ENCODE data around the gene CYLD.

Gene CYLD

DNA sequence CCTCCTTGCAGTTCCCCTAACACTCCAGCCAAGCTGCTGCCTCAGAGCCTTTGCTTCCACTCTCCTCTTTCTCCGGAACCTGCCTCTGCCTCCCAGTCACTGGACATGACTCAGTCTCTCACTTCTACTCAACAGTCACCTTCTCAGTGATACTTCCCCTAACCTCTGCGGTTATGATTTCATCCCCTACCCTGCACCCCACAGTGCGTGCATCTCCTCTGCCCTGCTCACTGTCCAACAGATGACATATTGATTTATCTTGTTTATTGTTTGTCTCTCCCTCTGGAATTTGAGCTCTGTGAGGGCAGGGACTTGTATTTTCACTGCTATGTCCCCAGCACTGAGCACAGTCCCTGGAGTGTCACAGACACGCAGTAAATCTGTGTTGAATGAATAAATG, 100.7 kb downstream of the CYLD start:
- H3K27me3 ChIP-seq (replicated peaks; ENCODE audit: control insufficient read depth, insufficient read depth, low read length) = no peaks in the 10 kb centered on the region; the same call in none of the 2 replicates
- DNase-seq (ENCODE audit: extremely low read depth, insufficient read length) = no peak

DNA sequence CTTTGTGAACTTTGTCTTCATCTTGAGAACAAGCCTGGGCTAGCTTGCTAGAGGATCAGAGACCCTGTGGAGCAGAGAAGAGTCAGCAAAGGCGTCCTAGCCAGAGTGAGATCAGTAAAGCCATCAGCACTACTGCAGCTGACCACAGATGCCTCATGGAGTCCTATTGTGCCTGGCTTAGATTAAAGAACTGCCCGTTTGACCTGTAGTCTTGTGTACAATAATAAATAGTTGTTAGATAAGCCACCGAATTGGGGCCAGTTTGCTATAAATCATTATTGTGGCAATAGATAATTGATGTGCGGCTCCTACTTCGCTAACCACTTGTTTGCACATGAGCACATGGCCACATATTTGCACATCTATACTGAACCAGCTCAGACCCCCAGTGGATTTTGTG, 103.0 kb downstream of the CYLD start:
- Histone ChIP-seq H3K36me3 (ENCODE audit: control insufficient read depth, insufficient read depth, low read length) (no peaks in the 10 kb centered on the region), H3K4me3 (replicated peaks; ENCODE audit: low read depth, low read length) (no peak overlapping the region), H3K27me3 (replicated peaks; ENCODE audit: control insufficient read depth, insufficient read depth, low read length) (no peaks in the 10 kb centered on the region; the same call in none of the 2 replicates)
- DNase-seq (ENCODE audit: extremely low read depth, insufficient read length) = no peak
- TF ChIP-seq CTCF (IDR thresholded peaks at IDR 0.05; ENCODE audit: insufficient read depth, low read length, poor library complexity, severe bottlenecking) = no peak

More for the DNA sequence above, 100.7 kb downstream of the CYLD start:
- Histone ChIP-seq H3K4me3 (replicated peaks; ENCODE audit: low read depth, low read length) (no peak overlapping the region), H3K36me3 (ENCODE audit: control insufficient read depth, insufficient read depth, low read length) (no peaks in the 10 kb centered on the region)
- no peak for TF ChIP-seq CTCF (IDR thresholded peaks at IDR 0.05; ENCODE audit: insufficient read depth, low read length, poor library complexity, severe bottlenecking)

GRCh38 chr16:50845296-50845695, 103.4 kb downstream of the CYLD start:
- DNase-seq (ENCODE audit: extremely low read depth, insufficient read length) = no peak
- TF ChIP-seq CTCF (IDR thresholded peaks at IDR 0.05; ENCODE audit: insufficient read depth, low read length, poor library complexity, severe bottlenecking) = no peak
- no peak overlapping the region for H3K4me3 ChIP-seq (replicated peaks; ENCODE audit: low read depth, low read length)
- H3K36me3 ChIP-seq (ENCODE audit: control insufficient read depth, insufficient read depth, low read length) = no peaks in the 10 kb centered on the region
- H3K27me3 ChIP-seq (replicated peaks; ENCODE audit: control insufficient read depth, insufficient read depth, low read length) = no peaks in the 10 kb centered on the region; the same call in none of the 2 replicates

- no peak overlapping the region for H3K4me3 ChIP-seq (replicated peaks; ENCODE audit: low read depth, low read length)
- DNase-seq (ENCODE audit: extremely low read depth, insufficient read length) = no peak
- no peaks in the 10 kb centered on the region for H3K36me3 ChIP-seq (ENCODE audit: control insufficient read depth, insufficient read depth, low read length)
- TF ChIP-seq CTCF (IDR thresholded peaks at IDR 0.05; ENCODE audit: insufficient read depth, low read length, poor library complexity, severe bottlenecking) = no peak
- no peaks in the 10 kb centered on the region; the same call in none of the 2 replicates for H3K27me3 ChIP-seq (replicated peaks; ENCODE audit: control insufficient read depth, insufficient read depth, low read length)
Measured at GRCh38 chr16:50846511-50846910, 104.6 kb downstream of the CYLD start.

DNA sequence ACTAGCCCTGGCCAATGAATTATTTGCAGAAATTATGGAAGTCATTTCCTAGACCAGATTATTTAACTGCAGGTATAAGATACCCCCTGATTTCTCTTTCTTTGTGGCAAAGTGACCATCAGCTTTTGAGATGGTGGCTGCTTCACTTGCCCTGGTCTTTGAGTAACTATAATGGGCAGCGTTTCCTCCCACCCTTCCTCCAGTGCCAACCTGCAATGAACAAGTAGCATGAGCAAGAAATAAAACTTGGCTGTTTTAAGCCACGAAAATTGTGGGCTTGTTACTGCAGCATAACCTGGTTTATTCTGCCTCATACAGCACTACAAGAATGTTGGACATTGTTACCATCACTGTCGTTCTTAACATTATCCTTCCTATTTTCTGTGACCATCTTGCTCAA, 105.3 kb downstream of the CYLD start:
- Histone ChIP-seq H3K27me3 (replicated peaks; ENCODE audit: control insufficient read depth, insufficient read depth, low read length) (no peaks in the 10 kb centered on the region; the same call in 1 of the 2 replicates), H3K4me3 (replicated peaks; ENCODE audit: low read depth, low read length) (no peak overlapping the region), H3K36me3 (ENCODE audit: control insufficient read depth, insufficient read depth, low read length) (no peaks in the 10 kb centered on the region)
- TF ChIP-seq CTCF (IDR thresholded peaks at IDR 0.05; ENCODE audit: insufficient read depth, low read length, poor library complexity, severe bottlenecking) = no peak
- DNase-seq (ENCODE audit: extremely low read depth, insufficient read length) = no peak
